GM11168 (cell line): Measurements from ENCODE around the gene LARP1B.
"Not testable (repeated sequence)": the region's sequence is repeated elsewhere in the genome, so short reads cannot be mapped to it uniquely, and the experiment has no call there.

Experiments
- in situ Hi-C: fragments of 300-500 bp; cut with MboI; formaldehyde crosslinking; loops from one replicate; pipeline ENCODE4 v1.12.0; 2022; ENCODE audit warnings: low sequenced_read_pairs; ENCODE audit not compliant: unreplicated experiment

The LARP1B gene

DNA sequence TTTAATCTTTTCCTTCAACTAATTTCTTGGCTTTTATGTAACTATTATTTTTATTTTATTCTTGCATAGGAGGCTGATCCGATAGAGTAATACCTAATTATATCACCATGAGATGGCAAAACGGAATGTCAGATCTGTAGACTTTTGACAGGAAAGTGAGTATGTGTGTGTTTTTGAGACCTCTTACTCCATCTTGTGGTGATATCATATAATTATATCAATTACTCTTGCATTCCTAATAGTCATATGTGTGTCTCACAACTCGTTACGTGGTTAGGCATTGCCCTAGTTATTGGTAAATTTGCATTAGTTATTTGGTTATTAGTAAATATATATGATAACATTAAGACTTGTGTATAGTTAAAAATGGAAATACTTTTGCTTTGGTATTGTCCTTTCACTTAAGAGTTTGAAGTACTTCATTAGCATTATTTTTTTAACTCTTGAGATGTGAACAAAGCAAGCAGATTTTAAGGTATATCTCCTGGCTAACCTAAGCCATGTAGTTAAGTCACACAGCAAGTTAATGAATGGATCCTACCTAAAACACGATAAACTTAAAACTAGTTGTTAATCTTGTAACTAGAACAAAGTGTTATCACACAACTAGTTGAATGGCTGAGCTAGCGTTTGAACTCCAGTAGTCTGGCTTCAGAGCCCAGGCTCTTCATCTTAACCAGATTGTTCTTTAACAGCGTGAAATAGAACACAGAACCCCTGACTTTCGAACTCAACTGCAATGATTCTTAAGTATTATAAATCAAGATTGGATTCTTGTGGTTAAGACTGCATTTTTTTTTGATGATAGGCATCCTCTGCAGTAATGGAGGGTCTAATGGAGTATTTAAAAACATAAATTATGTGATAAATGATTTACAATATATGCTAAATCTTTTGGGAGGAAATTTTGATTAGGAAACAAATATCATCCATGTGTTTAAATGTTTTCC lies 159.4 kb downstream of the LARP1B start:
- in situ Hi-C loops = no loop called here

GRCh38 chr4:128221586-128221985 lies 160.5 kb downstream of the LARP1B start:
- in situ Hi-C loops = no loop called here

- in situ Hi-C loops = no loop called here
Measured at GRCh38 chr4:128225148-128225547, 164.0 kb downstream of the LARP1B start.

- in situ Hi-C loops = no loop called here
Measured at GRCh38 chr4:128227991-128228571, 167.0 kb downstream of the LARP1B start.

- in situ Hi-C loops = no loop called here
Measured at GRCh38 chr4:128228845-128229795, 168.0 kb downstream of the LARP1B start.

DNA sequence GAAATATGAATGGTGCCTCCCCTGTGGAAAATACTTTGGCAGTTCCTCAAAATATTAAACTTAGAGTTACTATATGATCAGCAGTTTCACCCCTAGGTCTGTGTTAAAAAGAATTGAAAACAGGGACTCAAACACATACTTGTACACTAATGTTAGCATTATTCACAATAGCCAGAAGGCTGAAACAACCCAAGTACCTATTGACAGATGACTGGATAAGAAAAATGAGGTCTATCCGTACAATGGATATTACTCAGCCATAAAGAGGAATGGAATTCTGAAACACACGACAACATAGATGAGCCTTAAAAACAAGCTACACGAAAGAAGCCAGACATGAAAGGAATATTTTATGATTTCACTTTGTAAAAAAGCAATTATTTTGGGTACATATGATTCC lies 171.6 kb downstream of the LARP1B start:
- in situ Hi-C loops = no loop called here

GRCh38 chr4:128234836-128235235 lies 173.7 kb downstream of the LARP1B start:
- in situ Hi-C loops = no loop called here

GRCh38 chr4:128241019-128241418 lies 179.9 kb downstream of the LARP1B start:
- in situ Hi-C loops = no loop called here

DNA sequence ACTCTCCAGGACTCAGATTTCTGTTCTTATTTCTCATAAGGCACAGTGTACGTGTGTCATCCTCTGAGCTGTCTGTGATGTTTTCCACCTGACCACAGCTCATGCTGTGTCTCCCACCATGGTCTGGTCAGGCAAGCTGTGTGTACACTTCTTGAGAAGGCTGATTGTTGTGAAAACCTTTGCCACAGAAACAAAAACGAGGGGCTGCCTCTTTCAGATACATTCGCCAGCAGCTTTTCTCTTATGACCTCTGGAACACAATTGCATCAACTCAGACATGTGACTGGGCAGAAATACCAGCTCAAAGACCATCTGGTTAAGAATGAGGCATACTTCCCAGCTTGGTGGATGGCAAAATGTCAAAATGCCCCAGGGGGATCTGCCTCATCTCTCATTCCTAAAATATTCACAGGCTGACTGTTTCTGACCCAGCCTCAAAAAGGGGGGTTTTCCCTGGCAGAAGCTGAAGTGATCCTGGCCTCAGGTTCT lies 180.4 kb downstream of the LARP1B start:
- in situ Hi-C loops = no loop called here

DNA sequence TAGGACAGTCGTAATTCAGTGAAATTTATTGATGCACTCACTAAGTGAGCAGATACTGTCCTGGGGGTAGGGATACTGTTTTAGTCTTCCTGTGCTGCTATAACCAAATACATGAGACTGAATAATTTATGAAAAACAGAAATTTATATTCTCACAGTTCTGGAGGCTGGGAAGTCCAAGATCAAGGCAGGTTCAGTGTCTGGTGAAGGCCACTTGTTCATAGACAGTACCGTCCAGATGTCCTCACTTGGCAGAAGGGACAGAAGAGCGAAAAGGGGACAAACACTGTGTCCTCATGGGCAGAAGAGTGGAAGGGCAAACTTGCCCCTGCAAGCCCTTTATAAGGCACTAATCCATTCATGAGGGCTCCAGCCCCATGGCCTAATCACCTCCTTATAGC lies 180.9 kb downstream of the LARP1B start:
- in situ Hi-C loops = no loop called here

DNA sequence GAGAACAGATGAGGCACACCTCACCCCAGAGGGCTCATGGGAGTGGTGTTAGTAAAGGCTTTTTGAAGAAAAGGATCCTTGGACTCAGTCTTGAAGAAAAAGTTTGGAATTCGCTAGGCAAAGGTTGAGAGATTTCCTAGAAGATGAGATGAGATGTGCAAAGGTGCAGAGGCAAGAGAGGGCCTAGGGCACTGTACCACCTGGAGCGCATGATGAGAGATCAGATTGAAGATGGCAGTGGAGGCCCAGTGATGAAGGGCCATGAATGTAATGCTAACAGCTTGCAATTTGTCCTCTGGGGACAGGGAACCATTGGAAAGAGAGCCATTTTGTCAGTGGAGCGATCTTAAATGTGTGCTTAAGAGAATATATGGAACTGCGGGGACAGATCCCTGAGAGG lies 181.5 kb downstream of the LARP1B start:
- in situ Hi-C loops = no loop called here

DNA sequence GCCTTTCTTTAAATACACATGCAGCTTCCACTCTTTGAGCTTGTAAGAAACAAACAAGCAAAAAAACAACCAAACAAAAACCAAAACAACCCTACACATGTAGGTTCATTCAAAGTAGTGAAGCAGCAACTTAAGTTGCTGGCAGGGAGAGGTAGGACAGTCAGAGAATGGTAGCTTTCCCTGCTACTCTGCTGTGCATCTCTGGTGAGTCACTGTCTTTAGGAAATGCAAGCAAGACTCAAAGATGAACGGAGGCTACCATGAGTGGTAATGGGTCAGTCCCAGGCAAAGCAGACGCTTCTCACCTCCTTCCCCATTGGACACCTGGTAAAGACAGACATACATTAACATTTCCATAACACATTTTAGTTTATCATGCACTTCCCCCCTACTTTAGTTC lies 183.3 kb downstream of the LARP1B start:
- in situ Hi-C loops = no loop called here

- in situ Hi-C loops = not testable (repeated sequence)
Measured at GRCh38 chr4:128245391-128245790, 184.3 kb downstream of the LARP1B start.

DNA sequence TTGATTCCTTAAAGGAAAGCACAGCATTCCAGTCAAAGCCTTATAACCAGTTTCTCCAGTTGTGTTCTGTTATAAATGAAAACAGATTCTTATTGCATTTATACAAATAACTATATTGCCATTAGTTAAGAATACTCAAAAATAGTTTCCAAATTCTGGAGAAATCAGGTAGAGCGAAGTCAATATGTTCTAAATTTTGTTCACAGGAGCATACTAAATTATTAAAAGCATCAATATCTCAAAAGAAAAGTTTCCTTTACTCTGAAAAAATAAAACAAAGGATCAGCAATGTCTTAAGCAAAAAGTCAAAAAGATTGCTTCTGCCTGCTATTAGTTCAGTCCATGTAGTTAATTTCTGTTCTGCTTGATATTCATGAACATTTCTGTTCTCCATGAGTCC lies 186.8 kb downstream of the LARP1B start:
- in situ Hi-C loops = no loop called here

DNA sequence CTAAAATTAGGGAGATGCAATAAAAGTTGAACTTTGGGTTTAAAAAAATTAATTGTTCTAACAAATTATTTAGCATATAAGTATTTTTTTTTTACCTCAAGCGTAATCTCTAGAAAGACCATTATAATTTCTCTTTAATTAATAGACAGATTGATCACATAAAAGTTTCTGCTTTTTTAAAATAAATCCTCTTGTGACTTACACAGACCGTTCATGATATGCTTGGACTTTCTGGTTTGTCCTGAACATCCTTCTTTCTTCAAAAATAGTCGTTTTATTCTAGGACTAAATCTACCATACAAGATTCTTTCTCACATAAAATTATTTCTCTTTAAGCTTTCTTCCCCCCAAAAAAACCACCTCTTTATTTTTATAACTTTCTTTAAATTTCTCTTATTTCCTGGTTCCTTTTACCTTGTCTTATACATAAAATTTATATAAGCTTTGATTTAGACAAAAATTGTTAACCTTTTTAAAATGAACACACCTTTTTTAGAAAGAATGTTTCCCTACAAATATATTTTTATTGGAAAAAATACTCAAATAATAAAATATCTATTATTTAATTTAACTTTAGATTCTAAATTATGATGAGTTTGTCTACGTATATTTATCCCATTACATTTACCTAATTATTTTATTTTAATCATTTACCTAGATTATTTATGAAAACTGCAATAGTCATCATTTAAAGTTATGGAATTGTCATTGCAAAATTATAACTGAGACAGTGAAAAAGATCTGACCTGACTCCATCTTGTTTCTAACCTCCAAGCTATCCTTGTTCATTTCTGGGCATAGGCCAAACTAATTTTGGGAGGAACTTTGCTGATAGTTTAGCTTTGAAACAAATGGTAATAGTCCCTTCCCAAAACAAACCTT lies 188.9 kb downstream of the LARP1B start:
- in situ Hi-C loops = no loop called here

DNA sequence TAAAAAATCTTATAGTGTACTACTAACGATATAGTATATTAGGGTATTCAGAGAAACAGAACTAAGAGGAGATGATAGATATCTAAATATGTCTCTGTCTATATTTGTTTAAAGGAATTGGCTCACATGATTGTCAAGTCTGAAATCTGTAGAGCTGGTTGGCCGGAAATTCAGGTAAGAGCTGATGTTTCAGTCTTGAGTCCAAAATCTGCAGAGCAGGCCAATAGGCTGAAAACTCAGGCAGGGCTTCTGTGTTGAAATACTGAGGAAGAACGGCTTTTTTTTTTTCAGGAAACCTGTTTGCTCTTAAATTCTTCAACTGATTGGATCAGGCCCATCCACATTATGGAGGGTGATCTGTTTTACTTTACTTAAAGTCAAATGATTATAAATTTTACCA lies 194.8 kb downstream of the LARP1B start:
- in situ Hi-C loops = no loop called here

GRCh38 chr4:128256539-128256938 lies 195.4 kb downstream of the LARP1B start:
- in situ Hi-C loops = no loop called here

GRCh38 chr4:128258166-128258565 lies 197.1 kb downstream of the LARP1B start:
- in situ Hi-C loops = not testable (repeated sequence)

DNA sequence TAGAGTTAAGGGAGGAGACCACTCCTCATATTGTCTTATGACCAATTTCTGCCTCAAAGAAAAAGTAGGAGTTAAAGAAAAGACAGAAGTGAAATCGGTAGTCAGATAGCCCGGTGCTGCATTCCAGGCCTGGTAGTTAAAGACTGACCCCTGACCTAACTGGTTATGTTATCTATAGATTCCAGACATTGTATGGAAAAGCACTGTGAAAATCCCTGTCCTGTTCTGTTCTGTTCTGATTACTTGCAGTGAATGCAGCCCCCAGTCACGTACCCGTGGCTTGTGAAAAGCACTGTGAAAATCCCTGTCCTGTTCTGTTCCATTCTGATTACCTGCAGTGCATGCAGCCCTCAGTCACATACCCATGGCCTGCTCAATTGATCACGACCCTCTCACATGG lies 198.8 kb downstream of the LARP1B start:
- in situ Hi-C loops = not testable (repeated sequence)
